Hematopoietic multipotent progenitor cell treated with erythropoietin and hydrocortisone succinate and interleukin-3 and kit ligand, for 4 days (in vitro differentiated cells): ENCODE measurements around the gene SLC9A3.
A peak's percentile ranks its signal among the peaks of the same experiment; 100 is the strongest.

ENCODE experiments used
- DNase-seq: peaks from one replicate; pipeline ENCODE4 v3.0.0-alpha.2; 2015

SLC9A3 gene

DNA sequence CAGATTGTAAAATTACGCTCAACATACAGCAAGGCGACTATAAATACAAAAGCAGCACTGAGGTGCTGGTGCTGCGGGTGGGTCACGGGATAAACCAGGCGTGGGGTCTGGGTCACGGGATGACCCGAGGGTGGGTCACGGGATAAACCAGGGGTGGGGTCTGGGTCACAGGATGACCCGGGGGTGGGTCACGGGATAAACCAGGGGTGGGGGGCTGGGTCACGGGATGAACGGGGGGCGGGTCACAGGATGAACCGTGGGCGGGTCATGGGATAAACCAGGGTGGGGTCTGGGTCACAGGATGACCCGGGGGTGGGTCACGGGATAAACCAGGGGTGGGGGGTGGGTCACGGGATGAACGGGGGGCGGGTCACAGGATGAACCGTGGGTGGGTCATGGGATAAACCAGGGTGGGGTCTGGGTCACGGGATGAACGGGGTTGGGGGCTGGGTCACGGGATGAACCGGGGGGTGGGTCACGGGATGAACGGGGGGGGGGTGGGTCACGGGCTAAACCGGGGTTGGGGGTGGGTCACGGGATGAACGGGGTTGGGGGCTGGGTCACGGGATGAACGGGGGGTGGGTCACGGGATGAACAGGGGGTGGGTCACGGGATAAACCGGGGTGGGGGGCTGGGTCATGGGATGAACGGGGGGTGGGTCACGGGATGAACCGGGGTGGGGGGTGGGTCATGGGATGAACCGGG, 30.2 kb upstream of the SLC9A3 start:
- no peak for DNase-seq

GRCh38 chr5:553874-554273, 29.6 kb upstream of the SLC9A3 start:
- no peak for DNase-seq

GRCh38 chr5:551406-551805, 27.2 kb upstream of the SLC9A3 start:
- DNase-seq, result no peak

GRCh38 chr5:549229-549628, 25.0 kb upstream of the SLC9A3 start:
- no peak for DNase-seq

DNA sequence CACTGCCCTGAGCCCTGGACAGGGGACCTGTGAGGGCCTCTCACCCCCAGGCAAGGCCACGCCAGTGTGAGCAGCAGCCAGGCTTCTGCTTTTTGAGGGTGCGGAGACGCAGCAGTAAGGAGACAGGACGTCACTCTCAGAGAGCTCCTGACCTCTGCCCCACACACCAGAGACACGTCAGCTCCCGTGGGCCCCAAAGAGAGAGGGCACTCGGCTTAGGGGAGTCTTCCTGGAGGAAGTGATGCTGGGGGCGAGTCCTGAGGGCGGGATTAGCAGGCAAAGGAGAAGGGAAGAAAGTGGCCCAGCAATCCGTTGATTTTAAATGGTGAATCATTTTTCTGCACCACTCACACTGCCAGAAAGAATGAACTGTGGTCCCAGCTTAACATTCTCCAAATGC, 24.0 kb upstream of the SLC9A3 start:
- no peak for DNase-seq

DNA sequence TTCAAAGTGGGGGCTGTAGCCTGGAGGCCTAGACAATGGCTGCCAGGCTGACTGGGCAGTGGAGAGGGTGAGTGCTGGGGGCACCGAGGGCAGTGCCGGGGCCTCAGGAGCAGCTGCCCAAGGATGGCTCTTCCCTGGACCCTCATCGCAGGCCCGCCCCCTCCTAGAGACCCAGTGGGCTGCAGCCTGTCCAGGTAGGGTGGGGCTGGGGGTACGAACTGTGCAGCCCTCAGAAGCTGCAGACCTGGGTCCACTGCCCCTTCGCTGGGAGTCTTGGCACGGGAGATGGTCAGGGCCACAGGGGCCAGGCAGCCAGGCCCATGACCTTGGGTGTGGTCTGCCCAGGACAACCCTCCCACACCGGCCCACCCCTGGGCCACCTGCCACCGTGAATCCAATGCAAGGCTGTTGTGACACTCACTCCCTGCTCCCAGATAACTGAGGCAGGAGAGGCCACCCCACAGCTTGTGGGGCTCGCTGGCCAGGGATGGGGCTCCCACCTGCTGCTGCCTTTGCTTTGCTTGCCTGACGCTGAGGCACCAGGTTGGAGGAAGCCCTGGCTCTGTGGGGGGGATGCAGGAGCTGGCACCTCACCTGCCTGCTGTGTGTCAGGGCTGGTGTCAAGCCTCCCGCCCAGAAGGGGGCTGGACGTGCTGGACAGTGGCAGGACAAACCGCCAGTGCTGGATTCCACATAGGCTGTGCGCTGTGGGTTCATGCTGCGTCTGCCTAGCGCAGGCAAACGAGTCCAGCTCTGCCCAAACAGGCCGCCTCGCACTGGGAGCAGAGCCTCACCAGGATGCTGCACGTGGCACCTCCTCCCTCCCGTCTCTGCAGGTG, 23.1 kb upstream of the SLC9A3 start:
- no peak for DNase-seq

GRCh38 chr5:546376-546908, 22.2 kb upstream of the SLC9A3 start:
- DNase-seq, result no peak

DNA sequence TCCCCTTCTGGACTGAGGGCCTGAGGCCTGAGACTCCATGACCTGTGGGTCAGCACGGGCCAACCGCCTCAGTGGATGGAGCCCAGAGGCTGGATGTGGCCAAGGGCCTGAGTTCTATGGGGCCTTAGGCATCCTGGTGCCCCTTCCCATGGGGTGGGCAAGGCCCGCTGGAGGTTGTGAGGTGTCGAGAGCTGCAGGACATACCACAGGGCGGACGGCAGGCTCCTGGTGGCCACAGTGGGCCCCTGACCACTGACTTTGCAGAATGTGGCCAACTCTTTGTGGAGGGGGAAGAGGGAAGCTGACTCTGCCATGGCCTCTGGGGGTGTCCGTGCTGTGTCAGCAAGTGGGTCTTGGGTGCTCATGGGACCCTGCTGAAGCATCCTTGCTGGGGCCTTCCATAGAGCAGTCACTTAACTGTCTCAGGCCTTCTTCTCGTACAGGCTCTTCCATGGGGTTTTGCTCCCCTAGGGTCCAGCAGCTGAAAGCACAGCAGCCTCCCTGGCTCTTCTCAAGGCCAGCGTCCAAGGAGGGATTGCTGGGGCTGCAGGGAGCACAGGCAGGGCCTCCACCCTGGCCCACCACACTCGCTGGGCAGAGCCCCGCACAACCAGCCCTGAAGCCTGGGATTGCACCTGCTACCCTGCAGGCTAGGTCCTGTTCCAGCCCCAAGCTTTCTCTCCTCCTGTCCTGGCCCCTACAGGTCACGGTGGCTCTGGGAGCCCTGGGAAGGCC, 21.6 kb upstream of the SLC9A3 start:
- DNase-seq, result no peak

DNA sequence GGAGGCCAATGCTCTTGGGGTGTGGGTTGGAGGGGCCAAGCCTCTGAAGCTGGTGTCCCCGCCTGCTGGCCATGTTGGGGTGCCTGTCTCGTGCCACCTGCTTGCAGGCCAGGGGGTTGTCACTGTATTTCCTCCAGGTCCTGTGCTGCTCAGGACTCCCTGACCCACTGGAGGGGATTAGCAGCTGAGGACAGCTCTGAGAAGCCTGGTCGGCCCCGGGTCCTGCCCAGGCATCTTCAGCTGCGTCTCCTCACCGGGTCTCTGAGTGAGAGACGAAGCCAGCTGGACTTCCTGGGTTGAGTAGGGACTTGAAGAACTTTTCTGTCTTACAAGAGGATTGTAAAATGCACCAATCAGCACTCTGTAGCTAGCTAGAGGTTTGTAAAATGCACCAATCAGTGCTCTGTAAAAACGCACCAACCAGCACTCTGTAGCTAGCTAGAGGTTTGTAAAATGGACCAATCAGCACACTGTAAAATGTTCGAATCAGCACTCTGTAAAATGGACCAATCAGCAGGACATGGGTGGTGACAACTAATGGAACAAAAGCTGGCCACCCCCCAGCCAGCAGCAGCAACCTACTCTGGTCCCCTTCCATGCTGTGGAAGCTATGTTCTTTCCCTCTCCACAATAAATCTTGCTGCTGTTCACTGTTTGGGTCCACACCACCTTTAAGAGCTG, 20.6 kb upstream of the SLC9A3 start:
- DNase-seq, result no peak

DNA sequence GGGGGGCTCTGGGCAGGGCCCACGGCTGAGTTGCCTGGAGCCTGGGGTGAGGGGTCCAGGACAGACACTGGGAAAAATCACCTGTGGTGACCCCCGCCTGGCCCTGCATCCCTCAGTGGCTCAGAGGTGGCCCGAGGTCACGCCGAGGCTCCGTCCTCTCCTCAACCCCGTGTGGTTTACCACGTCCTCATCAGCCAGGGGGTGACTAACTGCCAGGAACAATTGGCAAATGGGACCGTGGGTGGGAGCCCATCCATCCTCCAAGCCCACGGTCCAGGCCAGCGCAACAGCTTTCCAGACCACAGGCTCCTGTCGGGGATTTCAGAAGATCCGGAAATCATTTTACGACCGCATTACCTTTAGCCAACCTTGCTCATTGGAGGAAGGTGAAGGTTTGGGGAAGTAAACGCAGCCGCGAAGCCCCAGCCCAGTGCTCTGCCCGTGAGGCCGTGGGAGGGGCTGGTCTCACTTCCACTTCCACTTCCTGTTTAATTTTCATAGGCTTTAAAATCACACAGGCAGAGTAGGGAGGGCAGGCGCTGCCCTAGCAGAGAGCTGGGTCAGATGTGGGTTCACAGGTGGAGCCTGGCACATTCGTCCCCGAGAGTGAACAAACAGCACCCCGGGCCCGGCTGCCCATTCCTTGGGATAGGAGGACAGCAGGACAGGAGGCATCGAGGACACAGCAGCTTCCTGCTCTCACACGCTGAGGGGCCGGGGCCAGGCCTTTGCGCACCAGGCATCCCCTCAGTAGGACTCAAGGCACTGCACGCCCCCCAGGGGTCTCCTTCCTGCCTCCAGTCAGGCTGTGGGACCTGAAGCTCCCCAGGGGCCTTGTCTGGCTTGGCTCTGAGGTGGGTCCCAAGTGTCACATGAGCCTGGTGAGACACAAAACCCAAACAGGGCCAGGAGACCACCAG, 19.8 kb upstream of the SLC9A3 start:
- peak; percentile 80 for DNase-seq

DNA sequence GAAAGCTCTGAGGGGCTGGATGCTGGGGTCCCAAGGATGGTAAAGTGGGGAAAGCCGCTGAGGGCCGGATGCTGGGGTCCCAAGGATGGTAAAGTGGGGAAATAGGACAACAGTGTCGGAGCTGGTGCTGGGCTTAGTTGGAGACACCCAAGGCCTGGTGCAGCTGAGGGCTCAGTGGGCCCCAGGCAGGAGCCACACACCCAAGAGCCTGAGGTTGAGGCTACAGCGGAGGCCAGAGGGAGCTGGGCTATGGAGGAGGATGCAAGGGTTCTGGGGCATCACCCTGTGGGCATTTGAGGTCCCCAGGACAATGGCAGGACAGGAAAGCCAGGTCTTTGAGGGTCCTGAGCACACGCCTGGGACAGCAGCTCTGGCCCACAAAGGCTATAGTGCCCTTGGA, 19.1 kb upstream of the SLC9A3 start:
- no peak for DNase-seq

GRCh38 chr5:542319-543311, 18.4 kb upstream of the SLC9A3 start:
- DNase-seq, result no peak

DNA sequence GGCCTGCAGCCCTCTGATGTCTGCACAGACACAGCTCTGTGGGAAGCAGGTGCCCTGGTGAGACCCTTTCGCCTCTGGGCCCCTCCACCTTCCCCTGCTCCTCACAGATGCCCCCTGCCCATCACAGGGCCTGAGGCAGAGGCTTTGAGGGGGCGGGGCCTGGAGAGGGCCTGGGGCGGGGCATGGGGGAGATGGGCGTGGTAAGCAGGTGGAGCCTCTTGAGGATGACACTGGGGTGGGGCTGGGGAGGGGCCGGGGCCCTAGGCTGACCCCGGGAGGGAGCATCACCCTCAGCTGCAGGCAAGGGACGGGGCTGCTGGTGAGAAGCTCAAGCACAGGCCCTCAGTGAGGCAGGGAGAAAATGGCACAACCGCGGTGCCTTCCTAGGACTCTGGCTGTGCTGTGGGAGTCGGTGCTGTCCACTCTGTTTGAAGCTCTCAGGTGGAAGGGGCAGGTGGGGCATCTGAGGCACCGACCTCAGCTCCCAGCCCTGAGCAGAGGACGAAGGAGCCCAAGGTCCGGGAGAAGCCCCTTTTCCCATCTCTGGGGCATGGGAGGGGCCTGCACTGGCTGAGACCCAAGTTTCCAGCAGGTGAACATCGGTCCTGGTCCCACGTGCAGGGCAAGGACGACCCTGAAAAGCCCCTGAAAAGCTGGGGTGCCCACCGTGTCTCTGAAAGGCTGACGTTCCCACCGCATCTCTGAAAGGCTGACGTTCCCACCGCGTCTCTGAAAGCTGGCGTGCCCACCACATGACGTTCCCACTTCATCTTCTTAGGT, 17.5 kb upstream of the SLC9A3 start:
- no peak for DNase-seq

GRCh38 chr5:540906-541538, 16.8 kb upstream of the SLC9A3 start:
- no peak for DNase-seq

- DNase-seq, result no peak
These were observed 16.0 kb upstream of the SLC9A3 start for GRCh38 chr5:540071-540905.

- DNase-seq, result no peak
These were observed 15.3 kb upstream of the SLC9A3 start for GRCh38 chr5:539469-540070.

GRCh38 chr5:538801-539468, 14.7 kb upstream of the SLC9A3 start:
- DNase-seq, result no peak
